Astrocyte (in vitro differentiated cells and primary cell): ENCODE results near the gene STIL.

Experiments
- EZH2 ChIP-seq: IDR thresholded peaks from 2 replicates; pipeline ENCODE4 v1.6.1; 2012; ENCODE audit warnings: mild to moderate bottlenecking, low read length, inconsistent platforms; ENCODE audit not compliant: insufficient read depth
- TF ChIP-seq, protein P1 (sequence below): IDR thresholded peaks from 2 replicates; pipeline ENCODE4 v1.5.1; 2011; ENCODE audit warnings: low read depth, mild to moderate bottlenecking, inconsistent platforms, low read length, moderate library complexity; ENCODE audit not compliant: insufficient read depth

DNA sequence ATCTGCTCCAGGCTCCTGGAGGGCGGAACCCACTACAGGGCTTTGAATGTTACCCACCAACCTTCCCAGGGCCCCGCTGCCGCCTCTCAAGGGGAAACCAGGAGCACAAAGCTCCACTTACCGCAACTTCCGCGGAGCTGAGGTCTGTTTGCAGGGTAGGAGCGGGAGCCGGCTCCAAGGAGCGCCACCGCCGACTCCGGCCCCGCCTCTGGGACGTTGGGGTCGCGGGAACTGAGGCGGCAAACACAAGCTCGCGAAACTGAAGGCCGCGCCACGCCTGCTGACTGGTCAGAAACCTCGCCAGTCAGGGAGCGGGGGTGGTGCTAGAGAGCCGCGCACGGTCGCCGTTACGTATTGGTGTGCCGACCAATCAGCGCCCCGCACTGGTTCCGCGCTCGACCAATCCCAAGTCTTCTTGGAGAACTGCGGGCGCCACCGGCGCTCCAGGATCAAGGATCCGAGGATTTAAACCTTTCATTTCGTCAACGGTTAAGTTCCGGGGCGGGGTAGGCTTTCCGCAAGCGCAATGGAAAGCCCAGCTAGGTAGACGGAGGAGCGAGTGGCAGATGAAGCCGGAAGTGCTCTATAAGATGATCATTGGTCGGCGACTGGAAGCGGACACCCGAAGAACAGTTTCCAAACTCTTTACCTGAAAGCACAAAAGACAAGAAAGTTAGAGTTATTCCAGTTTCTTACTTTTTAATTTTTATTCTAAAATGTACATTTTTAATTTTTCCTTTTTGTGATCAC is at the start of gene STIL:
- TF ChIP-seq, protein P1, sequence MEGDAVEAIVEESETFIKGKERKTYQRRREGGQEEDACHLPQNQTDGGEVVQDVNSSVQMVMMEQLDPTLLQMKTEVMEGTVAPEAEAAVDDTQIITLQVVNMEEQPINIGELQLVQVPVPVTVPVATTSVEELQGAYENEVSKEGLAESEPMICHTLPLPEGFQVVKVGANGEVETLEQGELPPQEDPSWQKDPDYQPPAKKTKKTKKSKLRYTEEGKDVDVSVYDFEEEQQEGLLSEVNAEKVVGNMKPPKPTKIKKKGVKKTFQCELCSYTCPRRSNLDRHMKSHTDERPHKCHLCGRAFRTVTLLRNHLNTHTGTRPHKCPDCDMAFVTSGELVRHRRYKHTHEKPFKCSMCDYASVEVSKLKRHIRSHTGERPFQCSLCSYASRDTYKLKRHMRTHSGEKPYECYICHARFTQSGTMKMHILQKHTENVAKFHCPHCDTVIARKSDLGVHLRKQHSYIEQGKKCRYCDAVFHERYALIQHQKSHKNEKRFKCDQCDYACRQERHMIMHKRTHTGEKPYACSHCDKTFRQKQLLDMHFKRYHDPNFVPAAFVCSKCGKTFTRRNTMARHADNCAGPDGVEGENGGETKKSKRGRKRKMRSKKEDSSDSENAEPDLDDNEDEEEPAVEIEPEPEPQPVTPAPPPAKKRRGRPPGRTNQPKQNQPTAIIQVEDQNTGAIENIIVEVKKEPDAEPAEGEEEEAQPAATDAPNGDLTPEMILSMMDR = no peak
- no peak for TF ChIP-seq EZH2
